NCI-H69 (cell line): ENCODE results near the gene BBOF1.

Experiments used
- DNase-seq: peaks from one replicate; lab custom pipeline; 2025; lab: John Stamatoyannopoulos, UW

Gene BBOF1

DNA sequence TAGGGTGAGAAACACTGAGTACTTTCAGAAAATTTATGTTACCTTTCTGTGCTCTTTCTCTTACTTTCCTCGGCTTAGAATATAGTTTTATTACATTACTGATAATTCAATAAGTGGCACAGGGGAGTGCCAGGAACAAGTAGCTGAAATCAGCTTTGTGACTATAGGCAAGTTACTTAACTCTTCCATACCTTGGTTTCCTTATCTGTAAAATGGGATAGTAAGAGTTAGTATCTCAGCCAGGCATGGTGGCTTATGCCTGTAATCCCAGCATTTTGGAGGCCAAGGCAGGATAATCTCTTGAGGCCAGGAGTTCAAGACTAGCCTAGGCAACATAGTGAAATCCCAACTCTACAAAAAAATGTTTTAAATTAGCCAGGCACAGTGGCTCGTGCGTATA is 15.4 kb downstream of the BBOF1 start:
- DNase-seq: no peak

DNA sequence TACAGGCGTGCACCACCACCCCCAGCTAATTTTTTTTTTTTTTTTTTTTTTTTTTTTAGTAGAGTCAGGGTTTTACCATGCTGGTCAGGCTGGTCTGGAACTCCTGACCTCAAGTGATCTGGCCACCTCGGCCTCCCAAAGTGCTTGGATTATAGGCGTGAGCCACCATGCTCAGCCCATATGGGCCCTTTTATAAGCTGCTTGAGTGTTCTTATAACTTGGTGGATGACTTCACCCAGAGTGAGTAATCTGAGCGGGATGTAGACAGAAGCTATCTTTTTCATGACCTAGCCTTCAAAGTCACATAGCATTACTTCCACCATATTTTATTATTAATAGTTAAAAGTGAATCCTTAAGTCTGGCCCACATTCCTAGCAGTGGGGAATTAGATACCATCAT is 16.4 kb downstream of the BBOF1 start:
- DNase-seq: no peak

DNA sequence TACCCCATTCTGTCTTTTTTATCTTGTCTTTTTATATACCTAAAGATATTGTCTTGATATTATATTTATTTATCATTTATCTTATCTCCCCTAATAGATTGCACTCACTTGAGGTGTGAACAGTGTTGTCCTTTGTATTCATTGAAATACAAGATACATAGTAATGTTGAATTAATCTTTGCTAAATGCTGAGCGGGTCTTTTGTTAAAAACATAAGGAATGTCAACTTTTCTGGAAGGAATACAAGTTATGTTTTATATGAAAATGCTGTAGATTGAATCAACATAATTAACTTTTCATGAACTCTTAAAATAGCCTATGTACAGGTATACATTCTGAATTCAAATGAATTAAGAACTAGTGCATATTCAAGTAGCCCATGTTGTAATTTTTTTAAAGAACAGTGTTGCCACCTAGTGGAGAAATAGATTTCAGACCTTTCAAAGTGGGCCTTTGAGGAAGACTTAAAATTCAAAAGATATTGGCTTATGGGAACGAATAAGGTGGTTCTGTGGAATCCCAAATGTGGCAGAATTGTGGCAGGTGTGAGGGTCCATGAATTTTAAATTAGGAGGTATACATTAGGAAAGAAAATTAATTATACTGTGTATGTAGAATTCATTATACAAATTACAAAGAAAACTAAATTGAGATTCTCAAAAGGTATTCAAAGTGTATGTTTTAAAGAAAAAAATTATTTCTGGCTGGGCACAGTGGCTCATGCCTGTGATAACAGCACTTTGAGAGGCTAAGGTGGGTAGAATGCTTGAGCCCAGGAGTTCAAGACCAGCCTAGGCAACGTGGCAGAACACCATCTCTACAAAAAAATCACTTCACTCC is 19.1 kb downstream of the BBOF1 start:
- peak; percentile 71 for DNase-seq

DNA sequence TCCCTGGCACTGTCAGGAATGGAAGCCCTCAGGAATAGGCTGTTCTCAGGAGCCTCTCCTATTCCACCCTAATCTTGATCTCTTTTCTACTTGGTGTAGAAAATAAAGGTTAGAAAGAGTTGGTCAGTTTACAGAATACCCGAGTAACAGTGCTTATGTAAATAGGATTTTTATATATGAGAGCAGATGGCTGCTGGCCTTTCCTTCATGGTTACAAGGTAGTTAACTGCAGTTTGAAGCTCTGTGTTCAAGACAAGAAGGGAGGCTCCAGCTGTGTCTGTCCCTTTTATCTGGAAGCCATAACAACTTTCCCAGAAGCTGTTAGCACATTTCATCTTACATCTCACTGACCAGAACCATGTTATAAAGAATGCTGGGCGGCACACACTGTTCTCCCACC is 23.1 kb downstream of the BBOF1 start:
- no peak for DNase-seq

DNA sequence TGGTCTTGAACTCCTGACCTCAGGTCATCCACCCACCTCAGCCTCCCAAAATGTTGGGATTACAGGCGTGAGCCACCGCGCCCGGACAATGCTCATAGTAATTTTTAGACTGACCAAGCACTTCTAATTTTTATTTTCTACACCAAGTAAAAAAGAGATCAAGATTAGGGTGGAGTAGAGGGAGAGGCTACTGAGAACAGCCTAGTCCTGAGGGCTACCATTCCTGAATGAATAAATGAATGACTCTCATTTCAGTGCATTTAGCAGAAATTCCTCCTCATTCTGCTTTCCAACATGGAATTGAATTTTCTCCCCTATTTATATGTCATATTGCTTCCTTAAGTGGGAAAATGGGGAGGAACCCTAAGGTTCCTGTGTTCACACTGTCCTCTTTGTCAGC is 26.4 kb downstream of the BBOF1 start:
- DNase-seq: no peak

DNA sequence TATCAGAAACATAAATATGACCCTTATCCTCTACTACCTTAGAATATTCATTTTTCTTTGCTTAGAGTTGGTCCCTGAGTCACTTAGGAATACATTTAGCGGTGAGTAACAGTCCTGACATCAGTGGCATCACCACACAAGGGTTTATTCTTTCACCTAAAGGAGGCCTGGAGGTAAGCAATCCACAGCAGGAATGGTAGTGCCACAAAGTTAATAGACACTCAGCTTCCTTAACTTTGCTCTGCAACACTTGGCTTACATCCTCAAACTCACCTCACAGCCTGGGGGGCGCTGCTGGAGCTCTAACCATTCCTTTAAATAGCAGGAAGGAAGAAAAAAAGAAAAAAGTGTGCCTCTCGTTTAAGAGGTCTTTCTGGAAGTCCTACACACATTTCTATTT is 29.1 kb downstream of the BBOF1 start:
- peak; percentile 31 for DNase-seq

DNA sequence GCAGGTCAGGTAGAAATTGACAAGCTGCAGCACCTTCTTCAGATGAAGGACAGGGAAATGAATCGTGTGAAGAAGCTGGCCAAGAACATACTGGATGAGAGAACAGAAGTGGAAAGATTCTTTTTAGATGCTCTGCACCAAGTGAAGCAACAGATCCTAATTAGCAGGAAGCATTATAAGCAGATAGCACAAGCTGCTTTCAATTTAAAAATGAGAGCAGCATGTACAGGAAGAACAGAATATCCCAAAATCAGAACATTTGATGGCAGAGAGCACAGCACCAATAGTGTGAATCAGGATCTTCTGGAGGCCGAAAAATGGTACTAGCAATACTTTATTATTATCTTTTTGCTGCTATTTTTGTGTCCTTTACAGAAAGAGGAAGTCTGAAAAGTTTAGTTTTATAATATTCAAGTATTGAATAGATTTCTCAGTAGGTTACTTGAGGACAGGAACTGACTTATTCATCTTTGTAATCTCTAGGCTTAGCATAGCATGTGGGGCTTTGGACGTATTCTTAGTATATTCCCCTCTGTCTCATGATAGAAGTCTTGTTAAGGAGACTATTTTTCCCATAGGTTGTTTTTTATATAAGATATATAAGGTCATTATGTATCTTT is 30.8 kb downstream of the BBOF1 start:
- DNase-seq: no peak

DNA sequence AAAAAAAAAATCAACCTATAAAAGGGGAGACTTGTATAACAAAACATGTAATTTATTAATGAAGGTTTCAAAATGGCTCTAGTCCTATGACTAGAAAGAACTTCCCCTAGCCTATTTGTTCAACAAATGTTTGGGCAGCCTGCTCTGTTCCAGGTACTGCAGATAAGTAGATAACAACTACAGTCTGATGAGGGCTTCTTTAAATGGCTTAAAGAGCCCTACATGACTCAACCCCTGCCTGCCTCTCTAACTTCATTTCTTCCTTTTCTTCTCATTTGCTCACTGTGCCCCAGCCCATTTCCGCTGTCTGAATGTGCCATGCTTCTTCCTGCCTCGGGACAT is 43.6 kb downstream of the BBOF1 start:
- DNase-seq: no peak

DNA sequence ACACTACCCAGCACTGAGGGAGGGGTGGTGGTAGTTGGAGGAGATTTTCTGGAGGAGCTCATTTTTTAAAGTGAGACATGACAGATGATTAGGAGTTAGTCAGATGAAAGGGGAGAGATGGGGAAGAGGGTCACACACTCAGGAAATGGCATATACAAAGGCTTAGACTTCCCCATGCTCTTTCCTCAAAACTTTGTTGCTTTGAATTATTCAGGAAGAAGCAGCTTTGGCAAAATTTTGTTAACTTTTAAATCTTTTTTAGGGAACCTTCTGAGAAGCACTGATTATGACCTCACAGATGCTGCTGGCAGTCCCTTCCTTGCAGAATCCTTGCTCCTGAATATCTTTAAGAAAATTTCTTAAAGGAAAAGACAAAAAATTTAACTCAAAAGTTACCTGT is 45.3 kb downstream of the BBOF1 start:
- no peak for DNase-seq

DNA sequence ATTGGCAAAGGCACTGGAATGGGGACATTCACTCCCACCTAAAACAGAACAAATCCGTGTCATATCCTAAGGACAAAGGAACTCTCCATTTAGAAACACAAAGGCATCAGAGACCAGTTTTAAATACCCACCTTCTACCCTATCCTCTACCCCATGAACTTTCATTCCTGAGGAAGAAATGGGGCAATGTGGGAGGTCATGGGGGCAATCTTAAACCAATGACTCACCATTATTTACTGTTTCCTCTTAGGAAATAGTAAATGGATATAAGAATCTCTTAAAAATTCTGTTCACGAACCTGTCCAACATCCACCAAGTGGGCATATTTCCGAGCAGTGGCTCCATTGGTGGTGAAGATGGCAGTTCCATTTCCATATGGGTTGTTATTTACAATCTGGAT is 45.7 kb downstream of the BBOF1 start:
- DNase-seq: no peak

DNA sequence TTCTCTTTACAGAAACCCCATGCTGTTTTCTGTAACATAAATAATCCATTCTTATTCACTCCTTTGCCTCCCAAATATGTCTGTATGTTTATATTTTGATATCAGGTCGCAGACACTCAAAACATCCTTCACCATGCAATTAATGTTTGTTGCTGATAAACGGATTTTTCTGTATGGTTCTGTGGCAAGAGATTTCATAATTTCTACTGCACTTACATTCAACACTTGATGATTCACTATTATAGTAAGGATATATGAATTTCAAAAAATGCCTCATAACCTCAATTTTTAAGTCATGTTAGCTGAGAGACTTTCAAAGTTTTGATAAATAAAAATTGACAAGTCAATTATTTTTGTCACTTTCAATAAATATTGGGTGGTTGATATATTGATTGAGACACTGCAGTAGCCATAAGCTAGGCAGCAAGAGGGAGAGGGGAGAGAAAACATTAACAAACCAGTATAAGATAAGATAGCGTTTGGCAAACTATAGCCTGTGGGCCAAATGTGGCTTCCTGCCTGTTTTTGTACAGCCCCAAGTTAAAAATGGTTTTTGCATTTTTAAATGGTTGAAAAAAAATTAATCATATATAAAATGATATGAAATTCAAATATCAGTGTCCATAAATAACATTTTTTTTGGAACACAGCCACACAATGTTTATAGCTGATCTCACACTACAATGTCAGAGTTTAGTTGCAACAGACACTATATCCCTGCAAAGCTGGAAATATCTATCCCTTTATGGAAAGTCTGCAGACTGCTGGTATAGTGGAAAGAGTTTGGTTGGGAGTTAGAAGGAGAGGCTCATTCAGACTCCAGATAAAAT is 46.8 kb downstream of the BBOF1 start:
- no peak for DNase-seq

DNA sequence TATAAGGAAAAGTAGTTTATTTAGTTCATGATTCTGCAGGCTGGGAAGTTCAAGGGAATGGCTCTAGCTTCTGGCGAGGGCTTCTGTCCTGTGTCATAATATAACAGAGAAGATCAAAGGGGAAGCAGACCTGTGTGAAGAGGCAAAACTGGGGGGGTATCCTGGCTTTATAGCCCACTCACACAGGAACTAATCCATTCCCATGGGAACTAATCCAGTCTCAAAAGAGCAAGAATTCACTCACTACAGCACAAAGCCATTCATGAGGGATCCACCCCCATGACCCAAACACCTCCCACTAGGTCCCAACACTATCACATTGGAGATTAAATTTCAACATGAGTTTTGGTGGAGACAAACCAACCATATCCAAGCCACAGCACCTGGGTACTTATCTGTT is 58.3 kb downstream of the BBOF1 start:
- DNase-seq: no peak

DNA sequence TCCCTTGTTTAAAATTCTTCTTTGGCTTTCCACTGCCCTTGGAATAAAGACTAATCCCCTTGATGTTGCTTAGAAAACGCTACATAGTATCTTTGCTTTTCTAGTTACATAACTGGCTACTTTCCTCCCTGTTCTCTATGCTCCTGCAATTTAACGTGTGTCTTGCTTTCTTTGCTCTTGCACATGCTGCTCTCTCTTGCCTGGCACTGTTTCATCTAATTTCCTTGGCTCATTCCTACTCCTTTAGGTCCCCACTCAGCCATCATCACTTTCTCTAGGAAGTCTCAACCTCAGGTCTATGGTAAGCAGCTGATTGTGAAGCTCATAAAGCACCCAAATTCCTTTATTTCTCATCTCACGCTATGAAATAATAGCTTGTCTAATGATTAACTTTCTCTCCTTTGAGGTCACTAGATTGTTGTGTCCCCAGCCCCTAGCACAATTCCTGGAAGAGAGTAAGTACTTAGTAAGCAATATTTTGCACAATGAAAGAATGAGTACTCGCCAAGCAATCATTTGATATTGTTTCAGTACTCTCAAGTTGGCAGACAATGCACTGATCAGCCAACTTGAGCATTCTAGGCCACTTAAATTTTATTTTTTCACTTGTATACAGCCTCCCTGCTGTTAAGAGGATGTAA is 61.8 kb downstream of the BBOF1 start:
- no peak for DNase-seq

DNA sequence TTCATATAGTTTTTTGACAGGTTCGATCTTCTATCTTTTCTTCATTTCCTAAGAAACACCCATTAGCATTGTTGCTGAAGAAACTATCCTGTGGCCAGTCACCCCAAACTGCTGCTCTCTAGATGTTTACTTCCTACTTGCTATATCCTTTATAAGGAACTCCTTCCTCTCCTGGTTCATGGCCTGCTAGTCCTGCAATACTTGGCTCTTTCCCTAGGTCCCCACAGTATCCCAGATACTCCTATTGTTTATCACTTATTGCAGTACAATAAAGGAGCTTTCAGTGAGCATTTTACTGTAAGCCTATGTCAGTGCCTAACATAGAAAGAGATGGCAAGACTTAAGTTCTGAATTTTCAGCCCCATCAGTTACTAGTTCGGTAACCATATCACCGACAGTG is 62.3 kb downstream of the BBOF1 start:
- DNase-seq: no peak

DNA sequence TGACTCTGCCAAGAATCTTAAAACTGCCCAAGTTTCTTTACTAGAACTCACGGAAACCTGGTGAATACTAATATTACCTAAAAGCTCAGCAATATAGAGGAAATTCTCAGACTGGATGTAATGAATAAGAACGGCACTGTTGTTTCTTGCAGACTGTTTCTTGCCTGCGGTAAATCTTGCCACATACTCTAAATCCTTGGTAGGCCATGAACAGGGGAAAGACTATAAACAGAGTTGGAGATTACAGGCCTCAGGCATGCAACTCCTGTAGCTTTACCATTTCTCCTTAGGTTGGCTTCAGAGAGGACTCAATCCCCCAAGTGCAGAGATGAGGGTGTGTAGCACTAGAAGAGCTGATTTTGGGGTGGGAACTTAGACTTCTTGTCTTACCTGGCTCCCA is 64.0 kb downstream of the BBOF1 start:
- DNase-seq: no peak

DNA sequence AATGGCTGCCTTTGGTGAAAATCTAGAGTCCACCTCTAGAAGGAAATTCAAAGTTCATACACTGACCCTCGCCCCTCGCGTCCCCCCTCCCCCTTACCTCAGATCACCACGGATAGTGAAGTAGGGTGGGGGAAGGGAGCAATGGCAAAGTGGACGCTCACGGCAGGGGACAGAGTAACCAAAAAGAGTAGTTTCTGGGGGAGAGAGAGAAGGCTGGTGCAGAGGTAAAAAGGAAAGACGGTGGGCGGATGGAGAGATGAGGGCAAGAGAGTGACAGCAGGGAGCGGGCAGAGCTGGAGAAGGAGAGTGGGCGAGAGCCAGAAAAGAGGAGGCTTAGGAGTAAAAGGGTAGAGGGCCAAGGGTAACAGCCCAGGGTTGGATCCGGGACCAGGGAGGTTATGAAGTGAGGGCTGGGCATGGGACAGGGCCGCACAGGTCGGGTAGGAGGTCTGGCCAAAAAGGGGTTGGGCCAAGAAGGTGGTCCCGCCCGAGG is 64.7 kb downstream of the BBOF1 start:
- DNase-seq: peak; percentile 42

DNA sequence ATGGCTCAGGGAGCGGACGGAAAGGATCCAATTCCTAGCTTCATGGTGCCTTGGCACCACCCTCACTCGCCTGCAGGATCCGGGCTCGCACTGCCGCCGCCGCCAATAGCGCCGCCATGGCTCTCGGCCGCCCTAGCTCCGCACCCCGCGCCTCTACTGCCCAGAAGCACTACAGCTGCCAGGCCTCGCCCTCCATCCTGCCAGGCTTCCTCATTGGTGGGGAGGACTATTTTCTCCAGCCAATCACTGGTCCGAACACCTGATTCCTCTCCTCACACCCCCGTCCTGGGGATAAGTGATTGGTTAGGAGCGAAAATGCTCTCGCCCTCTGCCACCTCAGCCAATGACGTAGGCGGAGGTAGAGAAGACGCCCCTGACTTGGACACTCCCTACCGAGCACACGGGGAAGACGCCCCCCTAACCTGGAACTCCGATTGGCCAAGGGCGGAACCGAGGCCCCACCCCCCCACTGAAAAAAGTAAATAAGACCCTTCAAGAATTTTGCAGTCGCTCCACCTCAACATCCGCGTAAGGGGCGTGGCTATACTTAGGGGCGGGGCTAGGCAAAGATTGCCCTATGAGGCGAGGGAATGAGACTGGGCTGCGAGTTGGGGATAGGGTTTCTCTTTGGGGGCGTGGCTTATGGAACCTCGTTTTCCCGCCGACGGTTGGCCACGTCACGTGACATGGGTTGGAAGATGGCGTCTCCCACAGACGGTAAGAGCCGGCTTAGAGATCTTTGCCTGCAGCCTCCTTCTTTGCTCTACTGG is 65.3 kb downstream of the BBOF1 start, which contains the start of the genes ALDH6A1 and LIN52:
Gene ALDH6A1 (minus strand): TSS at position 177 of the 770 bp plus-strand sequence. CDS start 59 bp downstream, at position 118.
Gene LIN52 (plus strand): TSS at position 680 of the 770 bp plus-strand sequence. CDS start 19 bp downstream, at position 699.
- peak; percentile 100 for DNase-seq

DNA sequence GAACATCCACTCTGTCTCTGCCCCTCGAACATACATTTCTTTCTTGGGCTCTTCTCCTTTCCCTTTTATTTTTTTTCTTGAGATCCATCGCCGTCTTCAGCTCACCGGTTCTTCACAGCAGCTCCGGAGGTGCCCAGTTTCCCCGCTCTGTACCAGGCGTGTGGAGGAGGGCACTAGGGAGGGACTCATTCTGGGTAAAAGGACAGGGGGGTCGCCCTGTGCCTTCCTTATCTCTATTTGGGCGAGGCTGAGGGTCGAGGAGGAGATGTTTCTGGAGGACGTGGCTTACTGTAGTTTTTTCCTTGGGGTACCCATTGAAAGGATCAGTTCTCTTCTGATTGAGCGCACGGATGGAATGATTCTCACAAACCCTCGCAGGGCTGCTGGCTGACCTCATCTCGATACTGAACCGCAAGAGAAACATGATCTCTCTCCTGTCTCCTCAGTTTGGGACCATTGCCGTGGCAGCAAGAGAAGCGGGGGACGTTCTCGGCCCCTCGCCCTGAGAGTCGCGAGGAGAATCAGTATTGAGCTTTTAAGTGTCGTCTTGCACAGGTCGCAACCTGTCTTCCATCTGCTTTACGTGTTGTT is 66.0 kb downstream of the BBOF1 start:
- peak; percentile 53 for DNase-seq

DNA sequence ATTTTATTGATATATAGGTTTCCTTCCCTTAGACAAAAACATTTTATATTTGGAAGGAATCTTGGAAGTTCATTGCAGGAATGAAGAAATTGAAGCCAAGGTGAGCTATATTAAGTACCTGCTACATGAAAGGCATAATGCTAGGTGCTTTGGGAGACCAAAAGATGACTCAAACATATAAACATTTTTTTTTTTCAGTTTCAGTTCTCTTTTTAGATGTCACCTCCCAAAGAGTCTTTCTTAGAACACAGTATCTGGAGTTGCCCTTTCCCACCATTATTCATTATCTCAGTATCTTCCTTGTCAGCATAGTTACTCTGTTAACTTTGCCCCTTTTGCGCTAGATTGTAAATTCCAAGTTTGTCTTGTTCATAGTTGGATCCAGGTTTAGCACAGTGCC is 66.7 kb downstream of the BBOF1 start:
- DNase-seq: no peak

DNA sequence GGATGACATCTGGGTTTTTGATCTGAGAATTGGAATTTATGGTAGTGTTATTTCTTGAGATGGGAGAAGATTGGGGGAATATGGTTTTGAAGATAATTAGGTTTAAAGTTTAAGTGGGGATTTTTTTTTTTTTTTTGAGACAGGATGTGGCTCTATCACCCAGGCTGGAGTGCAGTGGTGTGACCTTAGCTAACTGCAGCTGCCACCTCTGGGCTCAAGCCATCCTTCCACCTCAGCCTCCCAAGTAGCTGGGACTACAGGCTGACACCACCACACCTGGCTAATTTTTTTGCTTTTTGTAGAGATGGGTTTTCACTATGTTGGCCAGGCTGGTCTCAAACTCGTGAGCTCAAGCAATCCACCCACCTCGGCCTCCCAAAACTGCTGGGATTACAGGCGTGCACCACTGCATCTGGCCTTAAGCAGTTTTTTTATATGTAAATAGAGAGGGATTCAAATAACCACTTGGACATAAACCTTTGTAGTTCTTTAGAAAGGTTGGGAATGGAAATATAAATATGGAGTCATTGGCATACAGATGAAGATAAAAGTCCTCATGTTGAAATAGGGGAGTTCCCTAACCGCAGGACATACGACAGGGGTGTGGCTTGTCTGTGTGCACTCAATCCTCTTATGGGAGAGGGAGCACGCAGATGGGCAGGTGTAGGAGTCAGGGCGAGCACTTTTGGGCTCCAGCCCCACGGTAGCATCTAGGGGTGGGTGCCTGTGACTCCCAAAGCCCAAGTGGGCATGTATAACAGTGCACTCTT is 70.3 kb downstream of the BBOF1 start:
- no peak for DNase-seq
